ENCODE measurements around the gene CDH3. TPM values are rescaled to one million over a fixed set of nuclear protein-coding genes. Genes with fewer than 3 reads are reported as not detected.
"Not testable (repeated sequence)": the region's sequence is repeated elsewhere in the genome, so short reads cannot be mapped to it uniquely, and the experiment has no call there.

CDH3 gene
- total RNA-seq, 1 donor from 2014 or later = 0.85 TPM

DNA sequence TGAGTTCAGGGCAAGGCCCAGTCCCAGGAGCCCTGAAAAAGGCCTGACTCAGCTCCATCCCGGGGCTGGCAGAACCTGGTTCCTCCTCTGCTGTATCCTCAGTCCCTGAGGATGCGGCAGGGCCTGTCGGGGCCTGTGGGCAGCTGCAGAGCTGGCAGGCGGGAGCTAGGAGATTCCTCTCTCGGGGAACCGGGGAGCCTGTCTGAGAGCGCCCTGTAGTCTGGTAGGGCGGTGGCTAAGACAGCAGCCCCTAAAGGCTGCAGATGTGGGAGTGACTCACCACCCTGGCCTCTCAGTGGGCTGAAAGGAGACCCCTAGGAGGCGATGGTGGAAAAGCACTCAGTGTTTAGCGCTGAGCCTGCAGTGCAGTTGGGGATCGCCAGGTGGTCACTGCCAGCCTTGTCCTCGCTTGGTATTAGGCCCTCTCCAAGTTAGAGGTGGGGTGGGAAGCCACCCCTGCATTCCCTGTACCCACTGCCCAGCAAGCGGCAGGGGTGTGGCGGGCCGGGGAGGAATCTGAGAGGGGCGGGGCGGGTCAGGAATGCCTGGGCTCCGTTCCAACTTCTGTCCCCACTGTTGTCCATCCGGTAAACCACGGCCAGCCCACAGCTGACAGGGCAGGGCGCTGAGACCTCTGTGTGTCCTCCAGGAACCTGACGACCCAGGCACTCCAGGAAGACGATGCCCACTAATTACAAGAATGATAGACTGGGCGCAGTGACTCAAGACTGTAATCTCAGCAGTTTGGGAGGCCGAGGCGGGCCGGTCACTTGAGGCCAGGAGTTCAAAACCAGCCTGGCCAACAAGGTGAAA, 62.4 kb downstream of the CDH3 start:
- DNase-seq = peak; percentile 9

DNA sequence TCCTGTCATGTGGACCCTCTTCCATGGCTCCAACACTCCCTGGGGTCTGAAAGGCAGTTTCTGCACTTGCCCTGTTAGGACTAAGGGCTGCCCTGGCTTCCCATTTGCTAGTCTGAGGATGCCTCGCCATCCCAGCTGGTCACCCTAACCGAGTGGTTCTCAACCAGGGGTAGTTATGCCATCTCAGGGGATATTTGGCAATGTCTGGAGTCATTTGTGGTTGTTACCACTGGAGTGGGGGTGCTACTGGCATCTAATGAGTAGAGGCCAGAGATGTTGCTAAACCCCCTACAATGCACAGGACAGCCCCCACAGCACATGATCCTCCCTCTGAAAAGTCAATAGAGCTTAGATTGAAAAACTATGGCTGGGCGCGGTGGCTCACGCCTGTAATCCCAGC, 65.1 kb downstream of the CDH3 start:
- no peak for DNase-seq

DNA sequence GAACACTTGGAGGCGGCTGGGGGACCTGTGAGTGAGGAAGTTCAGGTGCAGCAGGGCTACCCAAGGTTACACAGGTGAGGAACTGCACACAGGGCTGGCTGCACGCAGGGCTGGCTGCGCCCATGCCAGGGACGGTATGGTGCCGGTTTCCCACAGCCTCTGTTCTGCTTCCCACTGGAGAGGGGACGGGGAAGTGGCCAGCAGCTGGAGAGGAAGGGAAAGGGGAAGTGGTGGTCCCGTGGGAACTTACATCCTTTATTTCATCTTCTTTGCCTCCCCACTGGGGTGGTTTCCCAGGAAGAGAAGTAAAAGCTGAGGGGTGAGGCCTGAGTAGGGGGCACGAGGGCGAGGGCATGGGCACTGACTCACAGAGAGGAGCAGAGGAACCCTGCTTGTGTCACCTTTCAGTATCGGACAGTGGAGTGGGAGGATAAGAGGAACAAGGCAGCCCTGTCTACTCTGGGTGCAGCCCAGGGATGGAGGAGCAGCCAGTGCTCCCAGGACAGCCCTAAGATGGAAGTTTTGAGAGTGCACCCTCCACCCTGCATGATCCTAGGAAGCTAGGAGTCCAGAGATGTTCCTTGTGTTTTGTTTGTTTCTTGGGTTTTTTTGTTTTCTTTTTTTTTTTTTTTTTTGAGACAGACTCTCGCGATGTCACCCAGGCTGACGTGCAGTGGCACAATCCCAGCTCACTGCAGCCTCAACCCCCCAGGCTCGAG, 66.5 kb downstream of the CDH3 start:
- no peak for DNase-seq

DNA sequence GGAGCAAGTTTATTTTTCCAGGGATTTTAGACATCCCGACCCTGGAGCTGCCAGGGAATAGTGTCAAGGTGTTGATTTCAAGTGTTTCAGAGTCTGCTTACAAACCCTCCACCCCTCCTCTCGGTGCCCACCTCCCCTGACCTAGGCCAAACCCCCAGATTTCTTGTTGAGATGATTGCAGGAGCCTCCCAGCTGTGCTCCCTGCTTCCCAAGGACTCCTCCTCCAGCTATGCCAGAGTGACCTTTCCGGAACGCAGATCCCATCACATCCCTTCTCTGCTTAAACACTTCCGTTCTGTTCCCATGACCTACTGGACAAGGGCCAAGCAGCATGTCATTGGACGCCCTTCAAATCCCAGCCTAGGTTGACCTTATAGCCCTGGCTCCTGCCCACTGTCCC, 68.3 kb downstream of the CDH3 start:
- peak; percentile 39 for DNase-seq

DNA sequence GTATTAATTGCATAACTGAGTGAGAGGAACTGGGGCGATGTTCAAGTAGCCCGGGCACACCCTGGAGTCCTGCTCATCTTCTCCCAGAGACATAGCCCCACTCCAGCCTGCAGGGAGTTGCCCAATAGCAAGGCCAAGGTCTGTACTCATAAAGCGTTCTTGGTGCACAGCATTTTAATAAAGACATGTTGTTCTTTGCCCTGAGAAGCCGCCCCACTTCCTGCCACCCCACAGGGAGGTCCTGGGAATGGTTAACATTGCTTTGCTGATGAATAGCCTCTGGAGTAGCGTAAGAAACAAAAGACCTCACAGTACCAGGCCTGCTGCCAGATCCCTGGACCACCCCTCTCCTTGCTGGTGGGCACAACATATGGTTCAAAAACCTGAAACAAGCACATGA, 70.4 kb downstream of the CDH3 start:
- no peak for DNase-seq

DNA sequence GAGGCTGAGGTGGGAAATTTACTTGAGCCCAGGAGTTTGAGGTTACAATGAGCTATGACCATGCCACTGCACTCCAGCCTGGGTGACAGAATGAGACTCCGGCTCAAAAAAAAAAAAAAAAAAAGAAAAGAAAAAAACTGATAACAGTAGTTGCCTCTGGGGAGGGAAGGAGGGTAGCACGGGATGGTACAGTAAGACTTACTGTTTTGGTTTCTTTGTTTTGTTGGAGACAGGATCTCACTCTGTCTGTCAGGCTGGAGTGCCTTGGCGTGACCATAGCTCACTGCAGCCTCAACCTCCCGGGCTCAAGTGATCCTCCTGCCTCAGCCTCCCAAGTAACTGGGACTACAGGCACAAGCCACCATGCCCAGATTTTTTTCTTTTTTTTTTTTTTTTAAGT, 71.4 kb downstream of the CDH3 start:
- not testable (repeated sequence) for DNase-seq

DNA sequence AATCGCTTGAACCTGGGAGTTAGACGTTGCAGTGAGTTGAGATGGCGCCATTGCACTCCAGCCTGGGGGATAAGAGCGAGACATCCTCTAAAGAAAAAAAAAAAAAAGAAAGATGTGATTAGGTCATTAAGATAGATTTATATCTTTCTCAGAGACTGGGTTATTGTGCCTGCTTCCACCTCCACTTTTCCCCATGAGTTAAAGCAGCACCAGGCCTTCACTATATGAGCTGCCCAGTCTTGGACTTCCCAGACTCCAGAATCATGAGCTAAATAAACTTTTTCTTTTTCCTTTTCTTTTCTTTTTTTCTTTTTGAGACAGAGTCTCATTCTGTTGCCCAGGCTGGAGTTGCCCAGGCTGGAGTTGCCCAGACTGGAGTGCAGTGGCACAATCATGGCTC, 72.6 kb downstream of the CDH3 start:
- DNase-seq = no peak

DNA sequence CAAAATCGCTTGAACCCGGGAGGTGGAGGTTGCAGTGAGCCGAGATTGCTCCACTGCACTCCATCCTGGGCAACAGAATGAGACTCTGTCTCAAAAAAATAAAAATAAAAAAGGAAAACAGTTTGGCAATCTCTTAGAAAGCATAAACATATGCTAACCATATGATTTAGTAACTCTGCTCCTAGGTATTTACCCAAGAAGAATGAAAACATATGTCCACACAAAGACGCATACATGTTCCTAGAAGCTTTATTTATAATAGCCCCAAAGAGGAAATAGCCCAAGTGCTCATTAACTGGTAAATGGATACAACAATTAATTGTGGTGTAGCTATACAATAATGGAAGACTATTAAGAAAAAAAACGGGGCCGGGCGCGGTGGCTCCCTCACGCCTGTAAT, 73.5 kb downstream of the CDH3 start:
- DNase-seq = no peak

DNA sequence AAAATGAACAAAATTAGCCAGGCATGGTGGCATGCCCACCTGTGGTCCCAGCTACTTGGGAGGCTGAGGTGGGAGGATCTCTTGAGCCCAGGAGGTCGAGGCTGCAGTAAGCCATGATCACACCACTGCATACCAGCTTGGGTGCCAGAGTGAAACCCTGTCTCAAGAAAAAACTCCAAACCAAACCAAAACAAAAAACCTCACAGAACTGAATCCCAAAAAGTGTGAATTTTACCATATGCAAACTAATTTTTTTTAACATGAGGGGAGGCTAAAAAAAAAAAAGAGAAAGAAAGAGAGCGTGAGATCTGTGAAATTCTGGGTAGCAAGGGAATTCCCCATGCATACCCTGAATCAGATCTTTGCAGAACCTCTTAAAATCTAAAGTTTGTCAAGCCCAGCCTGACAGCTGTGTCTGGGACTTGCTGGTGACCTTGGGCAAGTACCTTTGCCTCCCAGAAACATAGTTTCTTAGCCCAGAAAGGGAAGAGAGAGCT, 74.9 kb downstream of the CDH3 start:
- DNase-seq = no peak

DNA sequence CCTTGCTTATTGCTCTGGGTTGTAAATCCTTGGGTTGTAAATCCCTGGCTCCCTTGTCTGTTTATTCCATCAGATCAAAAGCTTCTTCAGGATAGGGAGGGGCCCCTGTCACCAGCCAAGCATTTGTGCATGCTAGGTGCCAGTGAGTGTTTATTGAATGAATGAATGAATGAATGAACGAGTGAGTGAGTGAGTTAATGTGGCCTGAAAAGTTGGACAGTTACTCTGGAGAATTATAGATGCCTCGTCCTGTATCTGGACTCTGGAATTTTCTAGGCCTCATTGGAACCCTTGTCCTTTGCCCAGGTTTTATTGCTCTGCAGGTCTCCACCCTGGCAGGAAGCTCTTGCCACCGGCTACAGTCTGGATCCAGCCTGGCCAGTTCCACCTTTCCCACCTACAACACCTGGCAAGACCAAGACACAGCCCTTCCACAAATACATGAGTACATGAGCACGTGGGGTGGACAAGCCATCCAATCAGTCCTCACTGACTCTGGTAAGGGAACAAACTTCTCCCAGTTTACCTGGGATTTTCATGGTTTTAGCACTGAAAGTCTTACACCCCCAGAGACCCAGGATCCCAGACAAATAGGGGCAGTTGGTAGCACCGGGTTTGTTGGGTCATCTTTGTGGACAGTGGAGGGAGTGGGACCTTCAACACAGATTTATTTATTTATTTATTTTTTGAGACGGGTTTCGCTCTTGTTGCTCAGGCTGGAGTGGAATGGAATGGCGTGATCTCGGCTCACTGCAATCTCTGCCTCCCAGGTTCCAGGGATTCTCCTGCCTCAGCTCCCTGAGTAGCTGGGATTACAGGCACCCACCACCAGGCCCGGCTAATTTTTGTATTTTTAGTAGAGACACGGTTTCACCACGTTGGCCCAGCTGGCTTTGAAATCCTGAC, 77.3 kb downstream of the CDH3 start:
- no peak for DNase-seq

DNA sequence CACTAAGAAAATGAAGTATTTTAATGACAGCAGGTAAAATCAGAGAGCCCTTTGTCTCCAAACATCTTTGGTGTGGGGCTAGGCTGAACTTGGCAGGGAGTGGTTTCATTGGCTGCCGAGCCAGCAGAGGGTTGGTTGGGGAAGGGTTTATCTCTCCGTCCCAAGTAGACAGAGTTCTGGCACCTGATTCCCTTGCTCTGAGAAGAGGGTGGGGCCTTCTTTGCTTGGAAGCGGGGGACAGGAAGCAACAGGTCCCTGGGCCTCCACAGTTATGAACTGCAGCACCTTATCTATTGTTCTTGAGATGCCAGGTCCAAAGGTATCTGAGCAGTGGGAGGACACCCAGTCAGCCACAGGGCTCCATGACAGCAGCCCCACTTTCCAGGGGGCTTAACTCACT, 79.7 kb downstream of the CDH3 start:
- no peak for DNase-seq

DNA sequence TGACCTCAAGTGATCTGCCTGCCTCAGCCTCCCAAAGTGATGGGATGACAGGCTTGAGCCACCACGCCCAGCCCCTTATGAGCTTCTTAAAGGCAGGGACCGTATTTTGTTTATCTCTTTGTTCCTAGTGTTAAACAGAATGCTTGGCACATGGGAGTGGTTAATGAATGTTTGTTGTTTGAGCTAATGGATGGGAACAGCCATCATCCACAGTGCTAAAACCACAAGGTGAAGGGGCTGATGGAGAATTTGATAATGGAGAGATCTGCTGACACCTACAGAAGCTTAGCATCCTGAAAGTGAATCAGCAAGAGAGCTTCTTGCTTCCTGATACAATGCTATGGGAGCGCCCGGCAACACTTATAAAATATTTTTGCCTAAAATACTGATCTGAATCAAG, 83.4 kb downstream of the CDH3 start:
- DNase-seq = no peak

DNA sequence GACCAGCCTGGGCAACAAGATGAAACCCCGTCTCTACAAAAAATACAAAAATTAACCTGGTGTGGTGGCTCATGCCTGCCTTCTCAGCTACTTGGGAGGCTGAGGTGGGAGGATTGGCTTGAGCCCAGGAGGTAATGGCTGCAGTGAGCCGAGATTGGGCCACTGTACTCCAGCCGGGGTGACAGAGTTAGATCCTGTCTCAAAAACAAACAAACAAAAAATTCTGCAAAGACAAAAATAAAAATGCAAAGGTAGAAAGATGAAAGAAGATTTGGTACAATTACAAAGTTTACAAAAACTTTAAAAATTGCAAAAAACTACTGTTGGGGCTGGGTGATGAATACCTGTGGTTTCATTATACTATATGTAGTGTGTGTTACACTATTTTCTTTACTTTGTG, 86.5 kb downstream of the CDH3 start:
- no peak for DNase-seq

DNA sequence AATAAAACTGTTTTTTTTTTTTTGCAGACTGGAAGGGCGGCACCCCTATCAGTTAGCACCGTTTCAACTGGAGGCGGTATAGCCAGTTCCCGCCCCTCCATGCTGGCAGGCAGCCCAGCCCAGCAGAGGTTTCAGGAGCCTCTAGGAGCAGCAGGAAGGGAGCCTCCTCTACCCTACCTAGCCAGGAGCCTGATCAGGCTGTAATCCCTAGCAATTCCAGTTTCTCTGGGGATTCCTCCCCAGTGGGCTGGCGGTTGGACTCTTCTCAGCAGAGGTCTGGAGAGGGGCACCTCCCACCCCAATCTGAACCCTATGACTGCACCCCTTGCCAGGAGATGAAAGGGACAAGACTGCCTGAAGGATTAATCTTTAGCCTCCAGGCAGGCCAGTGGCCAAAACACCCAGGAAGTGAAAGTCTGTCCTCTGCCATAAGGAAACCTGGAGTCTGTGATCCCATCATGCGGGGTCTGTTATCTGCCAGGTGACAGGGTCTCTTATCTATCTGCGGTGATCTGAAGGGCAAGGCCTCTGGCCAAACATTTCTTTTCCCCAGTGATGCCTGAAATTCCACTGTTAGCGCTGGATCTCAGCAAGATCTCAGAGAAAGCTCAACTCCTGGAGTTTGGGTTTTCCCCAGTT, 87.1 kb downstream of the CDH3 start:
- no peak for DNase-seq

DNA sequence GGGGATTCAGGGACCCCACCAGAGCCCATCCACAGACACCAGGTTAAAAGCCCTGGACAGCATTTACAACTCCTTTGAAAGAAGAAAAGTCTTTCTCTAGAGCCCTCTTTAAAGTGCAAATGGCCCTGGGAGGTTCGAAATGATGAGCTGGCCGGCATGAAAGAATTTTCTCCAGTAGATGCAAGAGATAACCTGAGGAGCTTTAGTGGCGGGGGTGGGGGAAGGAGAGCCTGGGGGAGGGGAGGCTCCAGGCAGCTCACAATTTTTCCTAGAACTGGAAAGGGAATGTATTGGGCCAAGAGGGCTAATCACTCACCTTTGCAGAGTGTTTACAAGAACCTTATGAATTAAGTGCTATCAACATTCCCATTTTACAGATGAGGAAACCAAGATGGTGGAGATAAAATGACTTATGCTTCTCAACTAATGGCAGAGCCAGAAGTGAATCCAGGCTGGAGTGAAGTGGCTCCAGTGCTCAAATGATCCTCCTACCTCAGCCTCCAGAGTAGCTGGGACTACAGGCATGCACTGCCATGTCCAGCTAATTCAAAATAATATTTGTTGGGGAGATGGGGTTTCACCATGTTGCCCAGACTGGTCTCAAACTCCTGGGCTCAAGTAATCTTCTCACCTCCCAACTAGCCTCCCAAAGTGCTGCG, 87.8 kb downstream of the CDH3 start:
- no peak for DNase-seq

DNA sequence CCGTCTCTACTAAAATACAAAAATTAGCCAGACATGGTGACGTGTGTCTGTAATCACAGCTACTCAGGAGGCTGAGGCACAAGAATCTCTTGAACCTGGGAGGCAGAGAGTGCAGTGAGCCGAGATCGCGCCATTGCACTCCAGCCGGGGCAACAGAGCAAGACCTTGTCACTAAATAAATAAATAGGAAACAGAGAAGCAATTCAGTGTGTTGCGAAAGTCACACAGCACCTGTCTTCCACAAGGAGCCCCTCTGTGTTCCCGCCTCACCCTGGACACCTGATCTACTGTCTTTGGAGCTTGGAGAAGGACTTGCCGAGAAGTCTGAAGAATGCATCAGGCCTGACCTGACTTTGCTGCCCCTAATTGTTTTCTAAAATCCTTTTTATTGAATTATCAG, 88.5 kb downstream of the CDH3 start:
- no peak for DNase-seq

DNA sequence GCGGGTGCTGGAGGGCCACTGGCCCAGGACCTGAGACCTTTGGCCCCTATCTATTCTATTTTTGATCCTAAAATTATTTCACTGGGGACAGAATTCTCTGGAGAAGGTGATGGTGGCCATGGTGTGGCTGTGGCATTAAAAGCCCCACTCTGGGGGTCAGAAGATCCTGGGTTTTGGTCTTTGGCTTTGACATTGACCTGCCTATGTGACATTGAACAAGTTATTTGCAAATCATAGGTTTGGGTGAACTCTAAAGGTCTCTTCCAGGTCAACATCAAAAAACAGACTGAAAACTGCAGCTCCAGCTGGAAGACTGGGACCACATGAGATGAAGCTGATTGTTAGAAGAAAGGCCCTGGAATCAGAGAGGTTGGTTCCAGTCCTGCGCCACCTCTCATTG, 89.7 kb downstream of the CDH3 start:
- no peak for DNase-seq

DNA sequence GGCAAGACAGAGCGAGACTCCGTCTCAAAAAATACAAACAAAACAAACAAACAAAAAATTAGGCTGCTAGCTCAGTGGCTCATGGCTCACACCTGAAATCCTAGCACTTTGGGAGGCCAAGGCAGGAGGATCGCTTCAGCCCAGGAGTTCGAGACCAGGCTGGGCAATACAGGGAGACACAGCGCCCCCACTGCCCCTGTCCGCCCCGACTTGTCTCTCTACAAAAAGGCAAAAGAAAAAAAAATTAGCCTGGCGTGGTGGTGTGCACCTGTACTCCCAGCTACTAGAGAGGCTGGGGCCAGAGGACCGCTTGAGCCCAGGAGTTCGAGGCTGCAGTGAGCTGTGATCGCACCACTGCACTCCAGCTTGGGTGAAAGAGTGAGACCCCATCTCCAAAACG, 91.5 kb downstream of the CDH3 start:
- DNase-seq = no peak

DNA sequence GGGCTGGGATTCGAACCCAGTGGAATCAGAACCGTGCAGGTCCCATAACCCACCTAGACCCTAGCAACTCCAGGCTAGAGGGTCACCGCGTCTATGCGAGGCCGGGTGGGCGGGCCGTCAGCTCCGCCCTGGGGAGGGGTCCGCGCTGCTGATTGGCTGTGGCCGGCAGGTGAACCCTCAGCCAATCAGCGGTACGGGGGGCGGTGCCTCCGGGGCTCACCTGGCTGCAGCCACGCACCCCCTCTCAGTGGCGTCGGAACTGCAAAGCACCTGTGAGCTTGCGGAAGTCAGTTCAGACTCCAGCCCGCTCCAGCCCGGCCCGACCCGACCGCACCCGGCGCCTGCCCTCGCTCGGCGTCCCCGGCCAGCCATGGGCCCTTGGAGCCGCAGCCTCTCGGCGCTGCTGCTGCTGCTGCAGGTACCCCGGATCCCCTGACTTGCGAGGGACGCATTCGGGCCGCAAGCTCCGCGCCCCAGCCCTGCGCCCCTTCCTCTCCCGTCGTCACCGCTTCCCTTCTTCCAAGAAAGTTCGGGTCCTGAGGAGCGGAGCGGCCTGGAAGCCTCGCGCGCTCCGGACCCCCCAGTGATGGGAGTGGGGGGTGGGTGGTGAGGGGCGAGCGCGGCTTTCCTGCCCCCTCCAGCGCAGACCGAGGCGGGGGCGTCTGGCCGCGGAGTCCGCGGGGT, 92.1 kb downstream of the CDH3 start, which contains the start of gene CDH1:
CDH1 (plus strand) TSS at position 247 of the 684 bp plus-strand sequence; CDS start at position 371, 124 bp downstream.
- no peak for DNase-seq

DNA sequence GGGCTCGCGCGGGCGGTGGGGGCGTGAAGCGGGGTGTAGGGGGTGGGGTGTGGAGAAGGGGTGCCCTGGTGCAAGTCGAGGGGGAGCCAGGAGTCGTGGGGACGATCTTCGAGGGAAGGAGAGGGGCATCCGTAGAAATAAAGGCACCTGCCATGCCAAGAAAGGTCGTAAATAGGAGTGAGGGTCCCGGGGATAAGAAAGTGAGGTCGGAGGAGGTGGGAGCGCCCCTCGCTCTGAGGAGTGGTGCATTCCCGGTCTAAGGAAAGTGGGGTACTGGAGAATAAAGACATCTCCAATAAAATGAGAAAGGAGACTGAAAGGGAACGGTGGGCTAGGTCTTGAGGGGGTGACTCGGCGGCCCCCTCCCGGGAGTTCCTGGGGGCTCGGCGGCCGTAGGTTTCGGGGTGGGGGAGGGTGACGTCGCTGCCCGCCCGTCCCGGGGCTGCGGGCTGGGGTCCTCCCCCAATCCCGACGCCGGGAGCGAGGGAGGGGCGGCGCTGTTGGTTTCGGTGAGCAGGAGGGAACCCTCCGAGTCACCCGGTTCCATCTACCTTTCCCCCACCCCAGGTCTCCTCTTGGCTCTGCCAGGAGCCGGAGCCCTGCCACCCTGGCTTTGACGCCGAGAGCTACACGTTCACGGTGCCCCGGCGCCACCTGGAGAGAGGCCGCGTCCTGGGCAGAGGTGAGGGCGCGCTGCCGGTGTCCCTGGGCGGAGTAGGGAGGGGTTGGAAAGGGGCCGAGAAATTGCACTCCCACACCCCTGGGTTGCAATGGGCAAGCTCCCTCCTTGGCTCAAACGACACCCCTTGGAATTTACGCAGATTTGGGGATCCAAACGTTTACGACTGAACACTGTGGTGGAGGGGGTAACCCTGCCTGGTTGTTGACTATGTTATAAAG, 92.9 kb downstream of the CDH3 start:
- DNase-seq = no peak

All from dermis blood vessel endothelial cell (primary cell).